GM12891 (cell line): Measurements from ENCODE around the gene CASP7.

Experiments used
- POLR2A ChIP-seq: IDR thresholded peaks from 2 replicates; pipeline ENCODE4 v1.6.1; 2011; ENCODE audit warnings: low read depth, low read length, control low read depth
- POLR2AphosphoS5 ChIP-seq: IDR thresholded peaks from 2 replicates; pipeline ENCODE4 v1.6.1; 2011; ENCODE audit warnings: low read depth, low read length, control low read depth
- POU2F2 ChIP-seq: IDR thresholded peaks from 2 replicates; pipeline ENCODE4 v1.6.1; 2011; ENCODE audit warnings: low read depth, mild to moderate bottlenecking, control low read depth, low read length, moderate library complexity
- SPI1 ChIP-seq: IDR thresholded peaks from 2 replicates; pipeline ENCODE4 v1.6.1; 2011; ENCODE audit warnings: low read depth, low read length, control low read depth

GRCh38 chr10:113732160-113732881 is 52.6 kb downstream of the CASP7 start:
- TF ChIP-seq POLR2AphosphoS5 (no peak), POLR2A (no peak), POU2F2 (no peak), SPI1 (no peak)
